Breast epithelium (tissue), 3 donors: ENCODE results near the gene IGFLR1.

Experiments used
- POLR2A ChIP-seq: fragments of 450-650 bp; IDR thresholded peaks from one replicate; pipeline ENCODE4 v1.6.1; 2016; ENCODE audit warnings: antibody characterized with exemption, mild to moderate bottlenecking, moderate library complexity
- POLR2AphosphoS5 ChIP-seq, 3 donors: sonication (generic); formaldehyde crosslinking; IDR thresholded peaks; one replicate each; pipeline ENCODE4 v1.6.1; 2017; ENCODE audit warnings: antibody characterized with exemption in 3 of 3
- TF ChIP-seq, protein P1 (sequence below), 3 donors: fragments of 450-650 bp; IDR thresholded peaks; one replicate each; pipeline ENCODE4 v1.5.1; 2016 to 2017; ENCODE audit warnings: antibody characterized with exemption in 3 of 3, mild to moderate bottlenecking in 3 of 3, moderate library complexity in 3 of 3

DNA sequence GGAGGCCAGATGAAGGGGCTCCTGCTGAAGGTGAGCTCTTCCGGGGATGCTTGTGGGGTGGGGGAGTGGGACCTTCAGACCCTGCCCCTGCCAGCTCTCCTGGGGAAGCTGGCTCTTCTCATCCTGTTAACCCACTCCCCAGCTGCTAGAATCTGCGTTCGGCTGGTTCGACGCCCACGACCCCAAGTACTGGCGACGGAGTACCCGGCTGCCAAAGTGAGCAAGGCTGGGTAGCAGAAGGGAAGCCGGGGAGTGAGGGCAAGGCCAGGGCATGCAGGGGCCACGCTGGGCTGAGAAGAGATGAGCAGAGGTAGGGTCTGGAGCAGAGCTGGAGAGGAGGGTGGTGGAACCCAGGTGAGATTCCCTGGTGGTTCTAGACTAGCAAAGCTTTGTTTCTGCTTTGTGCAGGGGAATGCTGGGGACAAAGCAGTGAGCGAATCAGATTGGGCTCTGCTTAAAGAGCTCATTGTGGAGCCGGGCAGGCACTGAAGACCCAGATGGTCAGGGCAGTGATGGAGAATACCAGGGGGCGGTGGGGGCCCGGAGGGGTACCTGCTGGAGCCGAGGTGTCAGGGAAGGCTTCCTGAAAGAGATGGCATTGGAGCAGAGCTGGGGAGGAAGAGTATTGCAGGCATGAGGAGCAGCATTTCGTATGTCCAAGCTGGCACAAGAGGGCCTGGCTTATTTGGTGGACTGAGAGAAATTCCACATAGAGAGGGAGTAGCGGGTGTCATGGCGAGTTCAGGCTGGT, 14.1 kb downstream of the IGFLR1 start:
- TF ChIP-seq, protein P1, sequence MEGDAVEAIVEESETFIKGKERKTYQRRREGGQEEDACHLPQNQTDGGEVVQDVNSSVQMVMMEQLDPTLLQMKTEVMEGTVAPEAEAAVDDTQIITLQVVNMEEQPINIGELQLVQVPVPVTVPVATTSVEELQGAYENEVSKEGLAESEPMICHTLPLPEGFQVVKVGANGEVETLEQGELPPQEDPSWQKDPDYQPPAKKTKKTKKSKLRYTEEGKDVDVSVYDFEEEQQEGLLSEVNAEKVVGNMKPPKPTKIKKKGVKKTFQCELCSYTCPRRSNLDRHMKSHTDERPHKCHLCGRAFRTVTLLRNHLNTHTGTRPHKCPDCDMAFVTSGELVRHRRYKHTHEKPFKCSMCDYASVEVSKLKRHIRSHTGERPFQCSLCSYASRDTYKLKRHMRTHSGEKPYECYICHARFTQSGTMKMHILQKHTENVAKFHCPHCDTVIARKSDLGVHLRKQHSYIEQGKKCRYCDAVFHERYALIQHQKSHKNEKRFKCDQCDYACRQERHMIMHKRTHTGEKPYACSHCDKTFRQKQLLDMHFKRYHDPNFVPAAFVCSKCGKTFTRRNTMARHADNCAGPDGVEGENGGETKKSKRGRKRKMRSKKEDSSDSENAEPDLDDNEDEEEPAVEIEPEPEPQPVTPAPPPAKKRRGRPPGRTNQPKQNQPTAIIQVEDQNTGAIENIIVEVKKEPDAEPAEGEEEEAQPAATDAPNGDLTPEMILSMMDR (IDR thresholded peaks at IDR 0.05), result no peak
- TF ChIP-seq POLR2A, result no peak
- TF ChIP-seq POLR2AphosphoS5 (IDR thresholded peaks at IDR 0.05), result no peak
